Measurements from ENCODE around the gene DENND1B. TPM values are rescaled to one million over a fixed set of nuclear protein-coding genes. Genes with fewer than 3 reads are reported as not detected.

DENND1B gene
- total RNA-seq, 4 donors from 2014 or later, result 3.3 to 21.7 (median 8.9) TPM

DNA sequence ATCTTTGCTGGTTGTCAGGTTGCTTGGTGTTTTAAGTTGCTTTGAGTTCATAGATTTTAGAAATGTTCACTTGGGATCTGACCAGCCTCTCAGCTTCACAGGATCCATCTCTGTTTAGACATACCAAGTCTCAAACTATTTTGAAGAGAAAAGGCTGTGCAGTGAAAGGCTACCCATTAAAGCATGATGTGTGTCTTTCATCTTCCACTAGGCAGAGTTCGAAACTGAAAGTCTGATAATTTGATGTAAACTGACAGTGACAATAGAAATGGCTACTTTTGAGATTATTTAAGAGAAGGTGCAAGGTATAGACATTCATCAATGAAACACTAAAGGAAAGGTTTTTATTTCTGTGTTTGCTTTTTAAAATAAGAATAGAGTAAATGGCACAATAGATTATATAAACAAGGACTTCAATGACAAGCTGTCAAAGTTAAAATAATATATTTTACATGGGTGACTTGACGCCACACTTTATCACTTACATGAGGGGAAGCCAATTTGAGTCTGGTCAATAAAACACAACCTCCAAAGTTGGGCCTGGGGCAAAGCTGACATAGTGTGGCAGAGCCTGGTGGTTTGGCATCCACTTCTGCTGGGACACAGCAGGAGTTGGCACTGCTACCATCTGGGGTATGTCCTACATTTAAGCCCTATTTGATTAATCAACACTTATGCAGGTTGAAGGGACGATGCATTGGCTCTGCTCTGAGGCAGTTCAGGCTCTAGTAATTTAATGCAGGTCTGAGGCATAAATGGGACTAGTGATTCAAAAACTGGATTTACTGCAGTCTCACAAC lies 309.6 kb downstream of the DENND1B start:
- no peaks in the 10 kb centered on the region for H3K9me3 ChIP-seq
- in situ Hi-C loops (cut with MboI; ENCODE audit: low sequenced_read_pairs in 4 of 4) (no loop called here), intact Hi-C loops (cut with DNase I; ENCODE audit: low total_unique reads) (no loop called here)
- no peaks in the 10 kb centered on the region for H3K4me1 ChIP-seq
- no peak overlapping the region for H3K4me3 ChIP-seq
- no peaks in the 10 kb centered on the region for H3K36me3 ChIP-seq
- TF ChIP-seq POLR2A (IDR thresholded peaks at IDR 0.05) (no peak), CTCF (IDR thresholded peaks at IDR 0.05 in 4 of 5, conservative IDR thresholded peaks at IDR 0.05 in 1 of 5) (no peak)
- no peak overlapping the region for H3K27ac ChIP-seq
- no peak for ATAC-seq
- no peak for DNase-seq
- no peaks in the 10 kb centered on the region for H3K27me3 ChIP-seq

DNA sequence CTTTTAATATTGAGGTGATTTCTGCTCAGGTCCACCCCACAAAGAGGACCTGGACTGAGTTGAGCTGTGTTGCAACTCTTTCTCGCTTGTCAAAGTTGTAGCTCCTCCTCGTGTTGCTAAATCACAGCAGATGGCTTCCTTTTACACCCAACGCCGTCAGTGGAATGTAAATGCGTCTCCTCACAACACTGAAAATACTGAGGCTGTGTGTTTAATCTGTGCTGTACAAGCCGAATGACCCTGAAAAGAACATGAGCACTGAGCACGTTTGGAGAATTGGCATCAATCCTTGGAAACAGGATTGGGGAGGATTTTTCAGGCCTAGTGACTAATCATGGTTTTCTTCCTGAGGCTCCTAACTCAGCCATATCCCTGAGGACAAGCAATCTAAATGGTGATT lies 311.2 kb downstream of the DENND1B start:
- TF ChIP-seq POLR2A (IDR thresholded peaks at IDR 0.05), result no peak
- no peak for TF ChIP-seq CTCF (IDR thresholded peaks at IDR 0.05 in 4 of 5, conservative IDR thresholded peaks at IDR 0.05 in 1 of 5)
- DNase-seq (peak in 1 of 2 donors; percentile 18), ATAC-seq (peak; percentile 26 to 90)
- no peaks in the 10 kb centered on the region for H3K9me3 ChIP-seq
- no peaks in the 10 kb centered on the region for H3K36me3 ChIP-seq
- H3K27ac ChIP-seq, result peak overlapping the region in 2 of 4 donors; percentile 7 to 35
- no peaks in the 10 kb centered on the region for H3K27me3 ChIP-seq
- in situ Hi-C loops (cut with MboI; ENCODE audit: low sequenced_read_pairs in 4 of 4), result no loop called here
- H3K4me1 ChIP-seq, result no peaks in the 10 kb centered on the region
- no peak overlapping the region for H3K4me3 ChIP-seq
- intact Hi-C loops (cut with DNase I; ENCODE audit: low total_unique reads), result no loop called here

- TF ChIP-seq CTCF (IDR thresholded peaks at IDR 0.05 in 4 of 5, conservative IDR thresholded peaks at IDR 0.05 in 1 of 5) (no peak), POLR2A (IDR thresholded peaks at IDR 0.05) (no peak)
- ATAC-seq, result no peak
- intact Hi-C loops (cut with DNase I; ENCODE audit: low total_unique reads) (no loop called here), in situ Hi-C loops (cut with MboI; ENCODE audit: low sequenced_read_pairs in 4 of 4) (no loop called here)
- no peak overlapping the region for H3K27ac ChIP-seq
- H3K36me3 ChIP-seq, result no peaks in the 10 kb centered on the region
- H3K9me3 ChIP-seq, result no peaks in the 10 kb centered on the region
- no peaks in the 10 kb centered on the region for H3K27me3 ChIP-seq
- no peaks in the 10 kb centered on the region for H3K4me1 ChIP-seq
- DNase-seq, result no peak
- H3K4me3 ChIP-seq, result no peak overlapping the region
Measured at GRCh38 chr1:197463142-197463541, 312.1 kb downstream of the DENND1B start.

GRCh38 chr1:197462539-197462938 lies 312.7 kb downstream of the DENND1B start:
- intact Hi-C loops (cut with DNase I; ENCODE audit: low total_unique reads) (no loop called here), in situ Hi-C loops (cut with MboI; ENCODE audit: low sequenced_read_pairs in 4 of 4) (no loop called here)
- Histone ChIP-seq H3K27ac (no peak overlapping the region), H3K9me3 (no peaks in the 10 kb centered on the region), H3K4me1 (no peaks in the 10 kb centered on the region), H3K4me3 (no peak overlapping the region), H3K27me3 (no peaks in the 10 kb centered on the region), H3K36me3 (no peaks in the 10 kb centered on the region)
- no peak for DNase-seq
- TF ChIP-seq CTCF (IDR thresholded peaks at IDR 0.05 in 4 of 5, conservative IDR thresholded peaks at IDR 0.05 in 1 of 5), result no peak
- no peak for TF ChIP-seq POLR2A (IDR thresholded peaks at IDR 0.05)
- ATAC-seq, result no peak

Other genes with a start within 250 kb of the DENND1B start
- gene C1orf53, start 127.2 kb upstream of the DENND1B start, total RNA-seq, result 1 to 10 TPM in 3 of 4 donors, not detected in 1; 2.1 to 4.8 (median 3.8) TPM
- gene LHX9, start 141.9 kb upstream of the DENND1B start, total RNA-seq, result under 1 TPM in 1 of 4 donors, not detected in 3; 0.09 TPM